ENCODE measurements around the gene MIEF1.

Gene MIEF1

GRCh38 chr22:39534092-39534506 is 32.0 kb downstream of the MIEF1 start:
- in situ Hi-C loops (cut with MboI; ENCODE audit: low pct_unique_long_range_greater_than_20kb, low sequenced_read_pairs, unreplicated experiment), result loop anchor here (10.0 kb wide), 2 partner anchors 501 to 821 kb away; no protein-coding TSS in a partner anchor
- no peak for DNase-seq (ENCODE audit: low spot score)
- TF ChIP-seq CTCF (IDR thresholded peaks at IDR 0.05; ENCODE audit: extremely low read depth, insufficient read depth, missing control alignments), result no peak

GRCh38 chr22:39534591-39535356 is 32.7 kb downstream of the MIEF1 start:
- in situ Hi-C loops (cut with MboI; ENCODE audit: low pct_unique_long_range_greater_than_20kb, low sequenced_read_pairs, unreplicated experiment), result loop anchor here (10.0 kb wide), 2 partner anchors 500 to 820 kb away; no protein-coding TSS in a partner anchor
- peak; percentile 95 for TF ChIP-seq CTCF (IDR thresholded peaks at IDR 0.05; ENCODE audit: extremely low read depth, insufficient read depth, missing control alignments)
- peak; percentile 83 for DNase-seq (ENCODE audit: low spot score)

GRCh38 chr22:39535357-39535725 is 33.3 kb downstream of the MIEF1 start:
- no peak for TF ChIP-seq CTCF (IDR thresholded peaks at IDR 0.05; ENCODE audit: extremely low read depth, insufficient read depth, missing control alignments)
- in situ Hi-C loops (cut with MboI; ENCODE audit: low pct_unique_long_range_greater_than_20kb, low sequenced_read_pairs, unreplicated experiment), result loop anchor here (10.0 kb wide), 2 partner anchors 499 to 819 kb away; no protein-coding TSS in a partner anchor
- DNase-seq (ENCODE audit: low spot score), result no peak

GRCh38 chr22:39535831-39536449 is 33.9 kb downstream of the MIEF1 start:
- TF ChIP-seq CTCF (IDR thresholded peaks at IDR 0.05; ENCODE audit: extremely low read depth, insufficient read depth, missing control alignments), result no peak
- in situ Hi-C loops (cut with MboI; ENCODE audit: low pct_unique_long_range_greater_than_20kb, low sequenced_read_pairs, unreplicated experiment), result loop anchor here (10.0 kb wide), 2 partner anchors 499 to 819 kb away; no protein-coding TSS in a partner anchor
- DNase-seq (ENCODE audit: low spot score), result no peak

- in situ Hi-C loops (cut with MboI; ENCODE audit: low pct_unique_long_range_greater_than_20kb, low sequenced_read_pairs, unreplicated experiment), result loop anchor here (10.0 kb wide), 2 partner anchors 498 to 818 kb away; no protein-coding TSS in a partner anchor
- DNase-seq (ENCODE audit: low spot score), result no peak
- TF ChIP-seq CTCF (IDR thresholded peaks at IDR 0.05; ENCODE audit: extremely low read depth, insufficient read depth, missing control alignments), result no peak
Measured at GRCh38 chr22:39536711-39537110, 34.6 kb downstream of the MIEF1 start.

GRCh38 chr22:39537975-39538374 is 35.9 kb downstream of the MIEF1 start:
- in situ Hi-C loops (cut with MboI; ENCODE audit: low pct_unique_long_range_greater_than_20kb, low sequenced_read_pairs, unreplicated experiment), result loop anchor here (10.0 kb wide), 2 partner anchors 497 to 817 kb away; no protein-coding TSS in a partner anchor
- DNase-seq (ENCODE audit: low spot score), result no peak
- TF ChIP-seq CTCF (IDR thresholded peaks at IDR 0.05; ENCODE audit: extremely low read depth, insufficient read depth, missing control alignments), result no peak
